Peyer's patch (tissue), 4 donors: ENCODE measurements around the gene FOXJ1. TPM values are rescaled to one million over a fixed set of nuclear protein-coding genes. Genes with fewer than 3 reads are reported as not detected.

Experiments
- DNase-seq, 3 donors: peaks; one replicate each; pipeline ENCODE4 v3.0.0-alpha.2; 2017 to 2019
- H3K27ac ChIP-seq, 4 donors: fragments of 200-600 bp; sonication (generic); one replicate each; pipeline ENCODE4 v1.5.1; 2016 to 2019
- H3K27me3 ChIP-seq, 2 donors: fragments of 200-600 bp; sonication (generic); one replicate each; pipeline ENCODE4 v1.5.1; 2019
- H3K36me3 ChIP-seq, 3 donors: fragments of 200-600 bp; sonication (generic); one replicate each; pipeline ENCODE4 v1.5.1; 2016 to 2019
- H3K4me1 ChIP-seq, 4 donors: fragments of 200-600 bp; sonication (generic); one replicate each; pipeline ENCODE4 v1.5.1; 2016 to 2019
- H3K4me3 ChIP-seq, 4 donors: fragments of 200-600 bp; sonication (generic); 1 replicate in 3 of 4; 2 replicates in 1 of 4; pipeline ENCODE4 v1.5.1; 2016 to 2019; ENCODE audit warnings: mild to moderate bottlenecking in 1 of 4
- H3K9me3 ChIP-seq, 4 donors: fragments of 200-600 bp; sonication (generic); one replicate each; pipeline ENCODE4 v1.5.1; 2016 to 2019; ENCODE audit warnings: mild to moderate bottlenecking in 1 of 4
- CTCF ChIP-seq, 6 experiments: fragments of 450-650 bp in 4 of 6; fragments of 200-600 bp in 2 of 6; sonication (generic) in 1 of 6; IDR thresholded peaks; one replicate each; pipeline ENCODE4 v1.5.1; 2017 to 2019; ENCODE audit warnings: antibody characterized with exemption in 6 of 6, mild to moderate bottlenecking in 3 of 6, moderate library complexity in 1 of 6
- POLR2A ChIP-seq, 2 donors: fragments of 450-650 bp; IDR thresholded peaks; one replicate each; pipeline ENCODE4 v1.5.1; 2017; ENCODE audit warnings: antibody characterized with exemption in 2 of 2, mild to moderate bottlenecking in 2 of 2, moderate library complexity in 2 of 2
- total RNA-seq, 4 donors: library from RNA; depleted of rRNA; stranded (reverse); fragments of >200 nt; gene quantifications; one replicate each; pipeline ENCODE4 v1.1.0, GENCODE V29; 2016

FOXJ1 gene
- total RNA-seq, 4 donors from 2014 or later = not detected

GRCh38 chr17:76125922-76126321 lies 15.1 kb downstream of the FOXJ1 start:
- no peaks in the 10 kb centered on the region for H3K36me3 ChIP-seq
- TF ChIP-seq CTCF (IDR thresholded peaks at IDR 0.05) (no peak), POLR2A (IDR thresholded peaks at IDR 0.05) (no peak)
- peaks cover 0 to 10% (median 3%) of the 10 kb centered on the region in 4 donors for H3K4me1 ChIP-seq
- H3K27me3 ChIP-seq = no peaks in the 10 kb centered on the region
- H3K9me3 ChIP-seq = no peaks in the 10 kb centered on the region
- DNase-seq = no peak
- H3K27ac ChIP-seq = no peak overlapping the region
- H3K4me3 ChIP-seq = no peak overlapping the region

GRCh38 chr17:76125391-76125675 lies 15.7 kb downstream of the FOXJ1 start:
- H3K27me3 ChIP-seq = no peaks in the 10 kb centered on the region
- no peak overlapping the region for H3K27ac ChIP-seq
- H3K4me3 ChIP-seq = no peak overlapping the region
- no peaks in the 10 kb centered on the region for H3K9me3 ChIP-seq
- H3K36me3 ChIP-seq = no peaks in the 10 kb centered on the region
- peaks cover 0 to 10% (median 3%) of the 10 kb centered on the region in 4 donors for H3K4me1 ChIP-seq
- no peak for DNase-seq
- no peak for TF ChIP-seq CTCF (IDR thresholded peaks at IDR 0.05)
- TF ChIP-seq POLR2A (IDR thresholded peaks at IDR 0.05) = no peak

GRCh38 chr17:76124582-76125390 lies 16.3 kb downstream of the FOXJ1 start:
- no peak for DNase-seq
- no peak overlapping the region for H3K4me3 ChIP-seq

DNA sequence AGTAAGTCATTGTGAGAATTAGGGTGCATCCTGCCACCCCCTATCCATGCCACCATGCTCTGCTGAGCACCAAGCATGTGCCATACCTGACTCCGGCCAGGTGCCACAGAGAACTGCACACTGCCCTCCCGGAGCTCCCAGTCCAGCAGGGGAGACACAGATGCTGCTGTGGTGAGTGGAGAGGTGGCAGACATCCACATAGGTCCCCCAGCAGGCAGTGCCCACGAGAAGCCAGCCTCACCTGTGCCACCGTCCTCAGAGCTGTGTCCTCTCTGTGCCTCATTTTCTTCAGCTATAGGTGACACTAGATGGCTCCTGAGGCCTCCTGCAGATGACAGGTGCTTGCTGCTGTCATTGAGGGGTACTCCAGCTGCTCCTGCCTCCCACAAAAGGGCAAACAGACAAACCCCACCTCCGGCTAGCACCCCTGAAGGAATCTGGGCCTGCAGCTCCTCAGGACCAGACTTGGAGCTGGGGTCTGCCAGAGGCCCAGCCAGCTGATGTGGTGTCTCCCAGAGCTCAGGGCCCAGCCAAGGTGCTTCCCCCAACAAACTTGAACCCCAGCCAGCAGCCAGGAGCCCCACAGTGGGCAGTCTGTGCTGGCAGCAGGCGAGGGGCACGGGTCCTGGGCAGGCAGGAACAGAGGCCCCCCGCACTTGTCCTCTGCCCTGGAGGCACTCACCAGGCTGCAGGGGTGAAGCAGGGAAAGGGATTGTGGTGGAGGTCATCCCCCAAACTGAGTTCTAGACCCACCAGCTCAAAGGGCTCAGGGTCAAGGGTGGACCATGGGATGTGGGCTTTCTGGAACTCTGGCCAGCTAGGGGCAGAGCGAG lies 17.1 kb downstream of the FOXJ1 start:
- no peaks in the 10 kb centered on the region for H3K36me3 ChIP-seq
- no peak overlapping the region for H3K27ac ChIP-seq
- H3K27me3 ChIP-seq = no peaks in the 10 kb centered on the region
- no peak overlapping the region for H3K4me3 ChIP-seq
- H3K9me3 ChIP-seq = no peaks in the 10 kb centered on the region
- H3K4me1 ChIP-seq = peaks cover 0 to 10% (median 3%) of the 10 kb centered on the region in 4 donors
- TF ChIP-seq CTCF (IDR thresholded peaks at IDR 0.05) (no peak), POLR2A (IDR thresholded peaks at IDR 0.05) (no peak)
- DNase-seq = no peak

More at GRCh38 chr17:76124582-76125390, 16.3 kb downstream of the FOXJ1 start:
- no peak overlapping the region for H3K27ac ChIP-seq
- H3K9me3 ChIP-seq = no peaks in the 10 kb centered on the region
- no peaks in the 10 kb centered on the region for H3K27me3 ChIP-seq
- H3K36me3 ChIP-seq = no peaks in the 10 kb centered on the region
- peaks cover 0 to 10% (median 3%) of the 10 kb centered on the region in 4 donors for H3K4me1 ChIP-seq
- TF ChIP-seq POLR2A (IDR thresholded peaks at IDR 0.05) (no peak), CTCF (IDR thresholded peaks at IDR 0.05) (no peak)

DNA sequence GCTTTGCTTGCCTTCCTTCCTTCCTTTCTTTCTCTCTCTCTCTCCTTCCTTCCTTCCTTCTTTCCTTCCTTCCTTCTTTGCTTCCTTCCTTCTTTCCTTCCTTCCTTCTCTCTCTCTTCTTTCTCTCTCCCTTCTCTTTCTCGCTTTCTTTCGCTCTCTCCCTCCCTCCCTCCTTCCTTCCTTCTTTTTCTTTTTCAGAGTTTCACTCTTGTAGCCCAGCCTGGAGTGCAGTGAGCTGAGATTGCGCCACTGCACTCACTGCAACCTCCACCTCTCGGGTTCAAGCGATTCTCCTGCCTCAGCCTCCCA lies 17.9 kb downstream of the FOXJ1 start:
- H3K4me1 ChIP-seq = peaks cover 0 to 10% (median 3%) of the 10 kb centered on the region in 4 donors
- no peak overlapping the region for H3K27ac ChIP-seq
- TF ChIP-seq POLR2A (IDR thresholded peaks at IDR 0.05) (no peak), CTCF (IDR thresholded peaks at IDR 0.05) (no peak)
- no peak overlapping the region for H3K4me3 ChIP-seq
- no peaks in the 10 kb centered on the region for H3K27me3 ChIP-seq
- H3K9me3 ChIP-seq = no peaks in the 10 kb centered on the region
- no peak for DNase-seq
- H3K36me3 ChIP-seq = no peaks in the 10 kb centered on the region
